Measurements from ENCODE around the gene FAM120A.

The FAM120A gene

GRCh38 chr9:93477397-93477796 lies 25.9 kb downstream of the FAM120A start:
- no peak for TF ChIP-seq CTCF (IDR thresholded peaks at IDR 0.05; ENCODE audit: insufficient read depth, low read depth, low read length, missing control alignments)
- no peak for DNase-seq (ENCODE audit: low read depth)
- no peak overlapping the region for H3K4me3 ChIP-seq (ENCODE audit: low read depth, low read length)

GRCh38 chr9:93479726-93480125 lies 28.2 kb downstream of the FAM120A start:
- DNase-seq (ENCODE audit: low read depth), result no peak
- H3K4me3 ChIP-seq (ENCODE audit: low read depth, low read length), result no peak overlapping the region
- no peak for TF ChIP-seq CTCF (IDR thresholded peaks at IDR 0.05; ENCODE audit: insufficient read depth, low read depth, low read length, missing control alignments)

GRCh38 chr9:93480262-93480661 lies 28.8 kb downstream of the FAM120A start:
- DNase-seq (ENCODE audit: low read depth), result no peak
- no peak for TF ChIP-seq CTCF (IDR thresholded peaks at IDR 0.05; ENCODE audit: insufficient read depth, low read depth, low read length, missing control alignments)
- H3K4me3 ChIP-seq (ENCODE audit: low read depth, low read length), result no peak overlapping the region

GRCh38 chr9:93480728-93481324 lies 29.3 kb downstream of the FAM120A start:
- TF ChIP-seq CTCF (IDR thresholded peaks at IDR 0.05; ENCODE audit: insufficient read depth, low read depth, low read length, missing control alignments), result no peak
- no peak for DNase-seq (ENCODE audit: low read depth)

GRCh38 chr9:93483497-93483896 lies 32.0 kb downstream of the FAM120A start:
- no peak for DNase-seq (ENCODE audit: low read depth)
- no peak overlapping the region for H3K4me3 ChIP-seq (ENCODE audit: low read depth, low read length)
- no peak for TF ChIP-seq CTCF (IDR thresholded peaks at IDR 0.05; ENCODE audit: insufficient read depth, low read depth, low read length, missing control alignments)

More at GRCh38 chr9:93480728-93481324, 29.3 kb downstream of the FAM120A start:
- H3K4me3 ChIP-seq (ENCODE audit: low read depth, low read length), result no peak overlapping the region

GRCh38 chr9:93486268-93486667 lies 34.8 kb downstream of the FAM120A start:
- no peak for TF ChIP-seq CTCF (IDR thresholded peaks at IDR 0.05; ENCODE audit: insufficient read depth, low read depth, low read length, missing control alignments)
- no peak for DNase-seq (ENCODE audit: low read depth)
- H3K4me3 ChIP-seq (ENCODE audit: low read depth, low read length), result no peak overlapping the region

- DNase-seq (ENCODE audit: low read depth), result no peak
- H3K4me3 ChIP-seq (ENCODE audit: low read depth, low read length), result no peak overlapping the region
- no peak for TF ChIP-seq CTCF (IDR thresholded peaks at IDR 0.05; ENCODE audit: insufficient read depth, low read depth, low read length, missing control alignments)
Measured at GRCh38 chr9:93488244-93488643, 36.8 kb downstream of the FAM120A start.
